Mucosa of descending colon (tissue), 3 donors: ENCODE data around the gene SLC29A2. TPM values are rescaled to one million over a fixed set of nuclear protein-coding genes. Genes with fewer than 3 reads are reported as not detected.
A peak's percentile ranks its signal among the peaks of the same experiment; 100 is the strongest.

Source experiments
- ATAC-seq: fragments of 200-7000 bp; cut with Tn5 transposase; one replicate; pipeline ENCODE4 v1.9.1; 2020; ENCODE audit warnings: mild to moderate bottlenecking, moderate library complexity
- DNase-seq, 3 donors: peaks; one replicate each; pipeline ENCODE4 v3.0.0-alpha.2; 2020
- H3K36me3 ChIP-seq: fragments of 200-600 bp; one replicate; pipeline ENCODE4 v1.8.0; 2021; ENCODE audit warnings: low read depth, mild to moderate bottlenecking
- H3K4me1 ChIP-seq: fragments of 200-600 bp; one replicate; pipeline ENCODE4 v1.8.0; 2021; ENCODE audit warnings: low read depth, mild to moderate bottlenecking
- H3K4me3 ChIP-seq: fragments of 200-600 bp; one replicate; pipeline ENCODE4 v1.8.0; 2021; ENCODE audit warnings: mild to moderate bottlenecking
- H3K9me3 ChIP-seq: fragments of 200-600 bp; one replicate; pipeline ENCODE4 v1.8.0; 2021; ENCODE audit warnings: mild to moderate bottlenecking
- CTCF ChIP-seq: fragments of 200-600 bp; IDR thresholded peaks from one replicate; pipeline ENCODE4 v1.8.0; 2022; ENCODE audit warnings: antibody characterized with exemption, mild to moderate bottlenecking
- intact Hi-C, 2 donors: fragments of 100-400 bp; cut with DNase I in 1 of 2; cut with micrococcal nuclease in 1 of 2; formaldehyde crosslinking; loops; one replicate each; pipeline versions ENCODE4 v1.11.0 to v1.11.1; 2022; cut with DNase I, micrococcal nuclease
- total RNA-seq, 3 donors: library from RNA; stranded (reverse); fragmentation: NEBNext Ultra II Directional in 2 of 3; extraction: Animal tissue kit (Norgen Biotek cat#: 25700) in 2 of 3; gene quantifications; one replicate each; pipeline versions ENCODE4 v1.2.1 to v1.2.4, GENCODE V29; 2021 to 2023
- donor health status: DM: no; HTN: no; CAD: no; lungs with moderate emphysema.
- donor health status: DM: no; HTN: no; CAD: no.
- donor health status: DM: no; HTN: yes; CAD: no.

The SLC29A2 gene
- total RNA-seq, 3 donors from 2014 or later: 10.3 to 22.6 (median 14.9) TPM

- DNase-seq (no peak), ATAC-seq (no peak)
- peaks cover 3% of the 10 kb centered on the region for H3K4me1 ChIP-seq
- H3K9me3 ChIP-seq: no peaks in the 10 kb centered on the region
- TF ChIP-seq CTCF: no peak
- no peaks in the 10 kb centered on the region for H3K36me3 ChIP-seq
- intact Hi-C loops: no loop called here
- no peak overlapping the region for H3K4me3 ChIP-seq
Observed at GRCh38 chr11:66373265-66373664, 1.7 kb upstream of the SLC29A2 start.

GRCh38 chr11:66369073-66369894, 2.3 kb downstream of the SLC29A2 start:
- H3K36me3 ChIP-seq: no peaks in the 10 kb centered on the region
- no peak for ATAC-seq

GRCh38 chr11:66368484-66368883, 3.1 kb downstream of the SLC29A2 start:
- TF ChIP-seq CTCF: no peak
- no peak overlapping the region for H3K4me3 ChIP-seq
- peak in 1 of 3 donors; percentile 31 for DNase-seq
- intact Hi-C loops: no loop called here
- peaks cover 3% of the 10 kb centered on the region for H3K4me1 ChIP-seq
- H3K36me3 ChIP-seq: no peaks in the 10 kb centered on the region
- ATAC-seq: no peak
- no peaks in the 10 kb centered on the region for H3K9me3 ChIP-seq

More at GRCh38 chr11:66369073-66369894, 2.3 kb downstream of the SLC29A2 start:
- DNase-seq: peak in 1 of 3 donors; percentile 39
- Histone ChIP-seq H3K4me3 (no peak overlapping the region), H3K4me1 (peaks cover 3% of the 10 kb centered on the region), H3K9me3 (no peaks in the 10 kb centered on the region)
- no peak for TF ChIP-seq CTCF
- intact Hi-C loops: no loop called here

- H3K9me3 ChIP-seq: no peaks in the 10 kb centered on the region
- intact Hi-C loops: no loop called here
- peaks cover 3% of the 10 kb centered on the region for H3K4me1 ChIP-seq
- peak in 1 of 3 donors; percentile 23 for DNase-seq
- ATAC-seq: no peak
- H3K36me3 ChIP-seq: no peaks in the 10 kb centered on the region
- TF ChIP-seq CTCF: no peak
- no peak overlapping the region for H3K4me3 ChIP-seq
Observed at GRCh38 chr11:66367561-66368312, 3.8 kb downstream of the SLC29A2 start.

- intact Hi-C loops: no loop called here
- no peak for ATAC-seq
- Histone ChIP-seq H3K4me1 (peaks cover 3% of the 10 kb centered on the region), H3K4me3 (no peak overlapping the region), H3K9me3 (no peaks in the 10 kb centered on the region), H3K36me3 (no peaks in the 10 kb centered on the region)
- DNase-seq: no peak
- TF ChIP-seq CTCF: no peak
Observed at GRCh38 chr11:66366844-66367477, 4.6 kb downstream of the SLC29A2 start.
